Measurements from ENCODE around the gene NRG3.

Gene NRG3

DNA sequence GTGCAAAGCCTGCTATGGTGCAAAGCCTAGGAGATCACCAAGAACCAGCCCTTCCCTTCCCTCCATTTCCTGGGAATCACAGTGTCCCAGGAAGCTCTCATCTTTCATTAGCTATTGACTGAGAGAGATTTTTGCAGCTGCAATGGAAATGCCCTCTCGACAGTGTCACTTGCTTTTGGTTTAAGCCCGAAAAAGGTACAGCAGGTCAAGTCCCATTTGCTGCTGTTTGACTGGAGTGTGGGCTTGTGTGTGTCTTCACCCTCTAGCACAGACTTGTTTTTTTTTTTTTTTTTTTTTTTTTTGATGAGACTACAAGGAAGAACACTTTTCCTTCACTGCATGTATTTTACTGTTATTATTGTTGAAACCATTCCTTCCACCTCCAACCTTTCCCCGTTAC lies 36.3 kb downstream of the NRG3 start:
- Histone ChIP-seq H4K20me1 (ENCODE audit: control insufficient read depth, insufficient read depth, low read depth, low read length) (no peaks in the 10 kb centered on the region), H3K4me3 (ENCODE audit: low read length) (no peak overlapping the region), H3F3A (ENCODE audit: control insufficient read depth, insufficient read depth) (no peaks in the 10 kb centered on the region), H3K79me2 (ENCODE audit: control insufficient read depth, low read length) (no peaks in the 10 kb centered on the region), H3K27ac (ENCODE audit: low read depth, low read length) (no peak overlapping the region), H3K36me3 (ENCODE audit: control insufficient read depth, low read length) (no peaks in the 10 kb centered on the region), H3K9me3 (ENCODE audit: control insufficient read depth, insufficient read depth, low read length) (no peaks in the 10 kb centered on the region), H3K4me1 (ENCODE audit: control insufficient read depth, low read length) (no peaks in the 10 kb centered on the region), H3K27me3 (ENCODE audit: control insufficient read depth, low read length) (no peaks in the 10 kb centered on the region), H3K9me2 (replicated peaks; ENCODE audit: control insufficient read depth, low read length) (no peaks in the 10 kb centered on the region), H3K4me2 (ENCODE audit: low read length) (no peak overlapping the region)
- TF ChIP-seq, protein P1, sequence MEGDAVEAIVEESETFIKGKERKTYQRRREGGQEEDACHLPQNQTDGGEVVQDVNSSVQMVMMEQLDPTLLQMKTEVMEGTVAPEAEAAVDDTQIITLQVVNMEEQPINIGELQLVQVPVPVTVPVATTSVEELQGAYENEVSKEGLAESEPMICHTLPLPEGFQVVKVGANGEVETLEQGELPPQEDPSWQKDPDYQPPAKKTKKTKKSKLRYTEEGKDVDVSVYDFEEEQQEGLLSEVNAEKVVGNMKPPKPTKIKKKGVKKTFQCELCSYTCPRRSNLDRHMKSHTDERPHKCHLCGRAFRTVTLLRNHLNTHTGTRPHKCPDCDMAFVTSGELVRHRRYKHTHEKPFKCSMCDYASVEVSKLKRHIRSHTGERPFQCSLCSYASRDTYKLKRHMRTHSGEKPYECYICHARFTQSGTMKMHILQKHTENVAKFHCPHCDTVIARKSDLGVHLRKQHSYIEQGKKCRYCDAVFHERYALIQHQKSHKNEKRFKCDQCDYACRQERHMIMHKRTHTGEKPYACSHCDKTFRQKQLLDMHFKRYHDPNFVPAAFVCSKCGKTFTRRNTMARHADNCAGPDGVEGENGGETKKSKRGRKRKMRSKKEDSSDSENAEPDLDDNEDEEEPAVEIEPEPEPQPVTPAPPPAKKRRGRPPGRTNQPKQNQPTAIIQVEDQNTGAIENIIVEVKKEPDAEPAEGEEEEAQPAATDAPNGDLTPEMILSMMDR (IDR thresholded peaks at IDR 0.05; ENCODE audit: low read depth, low read length, poor library complexity, severe bottlenecking), result no peak
- no peak for TF ChIP-seq EZH2phosphoT487 (IDR thresholded peaks at IDR 0.05; ENCODE audit: borderline replicate concordance, low read length)

DNA sequence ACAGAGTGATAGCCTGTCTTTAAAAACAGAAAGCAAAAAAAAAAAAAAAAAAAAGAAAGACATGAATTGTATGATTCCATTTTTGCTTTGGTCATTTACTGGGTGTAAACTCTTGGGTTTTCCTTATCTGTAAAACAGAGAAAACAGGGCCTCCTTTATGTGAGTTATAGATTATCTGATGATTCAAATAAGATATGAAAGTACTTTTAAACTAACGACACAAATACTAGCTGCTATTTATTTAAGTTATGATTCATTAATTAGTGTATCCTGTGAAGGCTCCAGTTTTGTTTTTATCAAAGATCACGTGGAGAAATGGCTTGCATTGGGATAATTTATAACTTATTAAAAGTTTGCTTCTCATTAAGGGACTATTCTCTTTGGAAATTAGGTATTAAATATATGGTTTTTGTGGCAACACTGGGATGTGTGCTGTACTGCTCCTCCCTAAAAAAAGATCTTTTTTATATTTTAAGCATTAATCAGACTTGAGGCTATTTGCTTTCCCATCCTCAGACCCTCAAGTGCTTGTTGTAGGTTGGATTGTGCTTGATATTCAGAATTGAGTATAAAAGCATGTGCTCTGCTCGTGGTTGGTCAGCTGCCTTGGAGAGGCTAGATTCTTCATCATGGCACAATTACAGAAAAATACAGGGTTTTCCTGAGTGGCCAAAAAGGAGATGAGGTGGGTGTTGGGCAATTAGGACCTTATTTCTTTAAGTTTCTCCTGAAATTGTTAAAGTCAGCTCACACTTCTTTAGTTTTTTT lies 39.9 kb downstream of the NRG3 start:
- Histone ChIP-seq H3K79me2 (ENCODE audit: control insufficient read depth, low read length) (no peaks in the 10 kb centered on the region), H3K27me3 (ENCODE audit: control insufficient read depth, low read length) (no peaks in the 10 kb centered on the region), H3F3A (ENCODE audit: control insufficient read depth, insufficient read depth) (no peaks in the 10 kb centered on the region), H3K4me1 (ENCODE audit: control insufficient read depth, low read length) (no peaks in the 10 kb centered on the region), H3K4me2 (ENCODE audit: low read length) (no peak overlapping the region), H3K9me3 (ENCODE audit: control insufficient read depth, insufficient read depth, low read length) (no peaks in the 10 kb centered on the region), H3K27ac (ENCODE audit: low read depth, low read length) (no peak overlapping the region), H3K4me3 (ENCODE audit: low read length) (no peak overlapping the region), H4K20me1 (ENCODE audit: control insufficient read depth, insufficient read depth, low read depth, low read length) (no peaks in the 10 kb centered on the region), H3K9me2 (replicated peaks; ENCODE audit: control insufficient read depth, low read length) (no peaks in the 10 kb centered on the region), H3K36me3 (ENCODE audit: control insufficient read depth, low read length) (no peaks in the 10 kb centered on the region)
- no peak for TF ChIP-seq EZH2phosphoT487 (IDR thresholded peaks at IDR 0.05; ENCODE audit: borderline replicate concordance, low read length)
- TF ChIP-seq, protein P1 (IDR thresholded peaks at IDR 0.05; ENCODE audit: low read depth, low read length, poor library complexity, severe bottlenecking), result no peak

DNA sequence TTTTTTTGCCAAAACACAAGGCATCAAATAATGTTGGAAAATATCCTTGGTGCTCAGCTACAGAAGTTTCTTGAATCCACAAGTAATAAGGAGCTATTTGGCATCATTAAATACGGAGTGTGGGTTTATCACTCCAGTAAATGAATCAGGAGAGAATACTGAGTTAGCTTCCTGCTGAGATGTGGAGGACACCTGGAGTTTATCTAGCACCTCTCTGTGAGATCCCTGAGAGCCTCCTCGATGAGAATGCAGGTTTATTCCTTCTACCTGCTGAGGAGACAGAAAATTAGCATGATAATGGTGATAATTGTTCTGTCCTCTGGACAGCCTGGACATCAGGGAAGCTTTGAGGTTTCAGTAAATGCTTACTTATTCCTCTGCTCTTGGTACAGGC lies 40.5 kb downstream of the NRG3 start:
- H3K79me2 ChIP-seq (ENCODE audit: control insufficient read depth, low read length), result no peaks in the 10 kb centered on the region
- TF ChIP-seq, protein P1 (IDR thresholded peaks at IDR 0.05; ENCODE audit: low read depth, low read length, poor library complexity, severe bottlenecking), result no peak
- TF ChIP-seq EZH2phosphoT487 (IDR thresholded peaks at IDR 0.05; ENCODE audit: borderline replicate concordance, low read length), result no peak
- H3K27me3 ChIP-seq (ENCODE audit: control insufficient read depth, low read length), result no peaks in the 10 kb centered on the region
- no peak overlapping the region for H3K27ac ChIP-seq (ENCODE audit: low read depth, low read length)
- H3F3A ChIP-seq (ENCODE audit: control insufficient read depth, insufficient read depth), result no peaks in the 10 kb centered on the region
- no peak overlapping the region for H3K4me3 ChIP-seq (ENCODE audit: low read length)
- no peaks in the 10 kb centered on the region for H3K9me3 ChIP-seq (ENCODE audit: control insufficient read depth, insufficient read depth, low read length)
- H3K4me2 ChIP-seq (ENCODE audit: low read length), result no peak overlapping the region
- no peaks in the 10 kb centered on the region for H3K9me2 ChIP-seq (replicated peaks; ENCODE audit: control insufficient read depth, low read length)
- no peaks in the 10 kb centered on the region for H3K4me1 ChIP-seq (ENCODE audit: control insufficient read depth, low read length)
- no peaks in the 10 kb centered on the region for H3K36me3 ChIP-seq (ENCODE audit: control insufficient read depth, low read length)
- no peaks in the 10 kb centered on the region for H4K20me1 ChIP-seq (ENCODE audit: control insufficient read depth, insufficient read depth, low read depth, low read length)

Data from DOHH2 (cell line).